HepG2 (cell line): ENCODE measurements around the gene POLDIP3. TPM values are rescaled to one million over a fixed set of nuclear protein-coding genes. Genes with fewer than 3 reads are reported as not detected.

Experiments
- ATAC-seq: fragments of 200-7000 bp; cut with Tn5 transposase; 3 replicates; pipeline ENCODE4 v1.9.1; 2020; ENCODE audit warnings: mild to moderate bottlenecking, moderate library complexity
- BruUV-seq: library from RNA; stranded (reverse); fragments of 400-500 nt; replicated peaks from 2 replicates; lab custom pipeline; 2021; lab: Mats Ljungman, UMichigan
- CTCF ChIA-PET: fragments of 300-600 bp; formaldehyde crosslinking; extraction: SDS; loops from one replicate; lab custom pipeline; 2021; ENCODE audit warnings: low total read pairs, inconsistent platforms, low intra/inter-chr PET ratio; lab: Yijun Ruan, JAX
- POLR2A ChIA-PET: fragments of 350-600 bp; sonication (Branson Sonifier 250); formaldehyde crosslinking; loops from one replicate; lab custom pipeline; 2020; ENCODE audit warnings: antibody characterized with exemption, inconsistent platforms; lab: Yijun Ruan, JAX
- DNase-seq: peaks from one replicate; pipeline ENCODE4 v3.0.0-alpha.2; 2015; ENCODE audit warnings: low spot score
- FAIRE-seq: peaks from 3 replicates; lab custom pipeline; 2011; peaks lifted over from hg19 to GRCh38; lab: Jason Lieb, UNC
- H2AFZ ChIP-seq: one replicate; pipeline ENCODE4 v1.6.1; 2011; ENCODE audit warnings: low read length, inconsistent platforms
- H3K27ac ChIP-seq: fragments of 300-600 bp; 3 replicates; pipeline ENCODE4 v1.8.0; 2011; ENCODE audit warnings: mixed run types, mild to moderate bottlenecking, mixed read lengths, low read length, inconsistent platforms; ENCODE audit not compliant: insufficient read depth; ENCODE audit errors: extremely low read length
- H3K27me3 ChIP-seq, 2 experiments: fragments of 200-600 bp in 1 of 2; 2 replicates in 1 of 2; 3 replicates in 1 of 2; pipeline versions ENCODE4 v1.6.0 to v1.8.0; 2011; ENCODE audit warnings: low read length in 2 of 2, mild to moderate bottlenecking in 2 of 2, moderate library complexity in 2 of 2, inconsistent platforms in 1 of 2; ENCODE audit not compliant: insufficient read depth in 2 of 2, control insufficient read depth in 1 of 2
- H3K36me3 ChIP-seq, 2 experiments: fragments of 200-600 bp in 1 of 2; replicated peaks in 1 of 2; 2 replicates in 1 of 2; 3 replicates in 1 of 2; pipeline versions ENCODE4 v1.5.1 to v1.8.0; 2011; ENCODE audit warnings: low read length in 2 of 2, inconsistent platforms in 1 of 2; ENCODE audit not compliant: insufficient read depth in 2 of 2, control insufficient read depth in 1 of 2
- H3K4me1 ChIP-seq: 2 replicates; pipeline ENCODE4 v1.5.1; 2012; ENCODE audit warnings: low read length, inconsistent platforms; ENCODE audit not compliant: insufficient read depth
- H3K4me2 ChIP-seq: 2 replicates; pipeline ENCODE4 v1.6.0; 2011; ENCODE audit warnings: low read depth, low read length, inconsistent platforms
- H3K4me3 ChIP-seq, 3 experiments: fragments of 200-600 bp in 1 of 3; sonication (generic), shearing (Covaris generic) in 1 of 3; replicated peaks in 1 of 3; 2 replicates each; pipeline ENCODE4 v1.5.1; 2011 to 2016; ENCODE audit warnings: low read length in 3 of 3, inconsistent platforms in 2 of 3, low read depth in 2 of 3, mild to moderate bottlenecking in 2 of 3, control low read depth in 1 of 3, mixed read lengths in 1 of 3; ENCODE audit not compliant: insufficient read depth in 1 of 3
- H3K79me2 ChIP-seq: one replicate; pipeline ENCODE4 v1.6.1; 2011; ENCODE audit warnings: low read length, inconsistent platforms; ENCODE audit not compliant: insufficient read depth
- H3K9ac ChIP-seq: 2 replicates; pipeline ENCODE4 v1.6.0; 2011; ENCODE audit warnings: mild to moderate bottlenecking, low read depth, low read length, inconsistent platforms; ENCODE audit not compliant: insufficient read depth
- H3K9me3 ChIP-seq: 2 replicates; pipeline ENCODE4 v1.5.1; 2012; ENCODE audit warnings: mild to moderate bottlenecking, low read length
- H4K20me1 ChIP-seq: 2 replicates; pipeline ENCODE4 v1.6.0; 2011; ENCODE audit warnings: inconsistent platforms, mild to moderate bottlenecking, low read length, moderate library complexity; ENCODE audit not compliant: insufficient read depth
- PAX8 ChIP-seq: sonication (generic); formaldehyde crosslinking; IDR thresholded peaks from 2 replicates; pipeline ENCODE4 v1.8.0; 2022; ENCODE audit warnings: mild to moderate bottlenecking, missing genetic modification reagents, borderline replicate concordance
- SMARCC2 ChIP-seq: fragments of 450-650 bp; IDR thresholded peaks from 2 replicates; pipeline ENCODE4 v1.6.1; 2017; ENCODE audit warnings: antibody characterized with exemption, mild to moderate bottlenecking
- ZMYM3 ChIP-seq: sonication (generic); formaldehyde crosslinking; IDR thresholded peaks from 2 replicates; pipeline ENCODE4 v1.5.1; 2020; ENCODE audit warnings: mild to moderate bottlenecking, missing genetic modification reagents
- ZNF569 ChIP-seq: sonication (generic); formaldehyde crosslinking; IDR thresholded peaks from 2 replicates; pipeline ENCODE4 v1.5.0; 2020; ENCODE audit warnings: mild to moderate bottlenecking, missing genetic modification reagents, moderate library complexity, borderline replicate concordance
- WGBS: methylation state at CpG from one replicate; pipeline ENCODE4 v1.1.6; 2017; ENCODE audit warnings: low lambda C conversion rate; 5-methylcytosine and 5-hydroxymethylcytosine counted together
- in situ Hi-C: cut with HindIII; loops from 2 replicates; pipeline ENCODE4 v1.10.0; 2017; ENCODE audit warnings: low pct_unique_long_range_greater_than_20kb; ENCODE audit not compliant: extremely low pct_ligation_motif_present
- intact Hi-C: fragments of 100-400 bp; cut with micrococcal nuclease; formaldehyde crosslinking; loops from one replicate; pipeline ENCODE4 v1.10.0; 2022; ENCODE audit not compliant: unreplicated experiment
- polyA plus RNA-seq, 8 experiments: library from polyadenylated mRNA; depleted of rRNA in 3 of 8; stranded (reverse) in 7 of 8; unstranded in 1 of 8; fragments of >200 nt; fragmentation: Illumina TruSeq in 4 of 8; extraction: Trizol in 4 of 8; gene quantifications; 2 replicates each; pipeline versions ENCODE4 v1.2.1 to v1.2.3, GENCODE V29; 2011 to 2016; ENCODE audit warnings: low read depth in 4 of 8, missing spikeins in 1 of 8, mixed read lengths in 1 of 8; ENCODE audit not compliant: insufficient read depth in 1 of 8
- total RNA-seq, 5 experiments: library from RNA; depleted of rRNA; stranded (reverse); fragments of >200 nt; fragmentation: Illumina TruSeq; extraction: Trizol; gene quantifications; 2 replicates each; pipeline ENCODE4 v1.2.3, GENCODE V29; 2016; ENCODE audit warnings: low read depth in 1 of 5
- TF ChIP-seq, protein P1 (sequence below): sonication (generic); formaldehyde crosslinking; conservative IDR thresholded peaks from 2 replicates; pipeline ENCODE4 v1.8.1; 2023; ENCODE audit warnings: missing genetic modification reagents
- TF ChIP-seq, protein P2 (sequence below): IDR thresholded peaks from 2 replicates; pipeline ENCODE4 v1.6.1; 2016; ENCODE audit warnings: control low read depth

POLDIP3 gene
- total and polyA plus RNA-seq, 2 of the 13 experiments (the other 11 are each of a cell fraction or from before 2014, with no cell fraction given): 45.8 to 47.4 TPM

DNA sequence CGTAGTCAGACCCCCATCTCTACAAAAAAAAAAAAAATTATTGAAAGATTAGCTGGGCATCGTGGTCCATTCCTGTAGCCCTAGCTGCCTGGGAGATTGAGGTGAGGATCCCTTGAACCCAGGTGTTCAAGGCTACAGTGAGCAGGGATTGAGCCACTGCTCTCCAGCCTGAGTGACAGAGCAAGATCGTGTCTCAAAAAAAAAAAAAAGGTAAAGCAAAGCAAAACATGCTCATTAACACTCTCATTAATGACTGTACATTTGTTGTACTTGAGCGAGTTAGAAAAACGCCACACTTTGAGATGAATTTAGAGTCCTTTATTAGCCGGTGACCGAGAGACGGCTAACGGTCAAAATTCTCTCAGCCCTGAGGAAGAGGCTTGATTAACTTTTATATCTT is 67.1 kb downstream of the POLDIP3 start:
- no peak overlapping the region for H3K4me2 ChIP-seq
- no peaks in the 10 kb centered on the region for H3K27me3 ChIP-seq
- H3K4me3 ChIP-seq: no peak overlapping the region
- in situ Hi-C loops: no loop called here
- TF ChIP-seq PAX8 (CRISPR knock-in tag): no peak
- TF ChIP-seq, protein P1, sequence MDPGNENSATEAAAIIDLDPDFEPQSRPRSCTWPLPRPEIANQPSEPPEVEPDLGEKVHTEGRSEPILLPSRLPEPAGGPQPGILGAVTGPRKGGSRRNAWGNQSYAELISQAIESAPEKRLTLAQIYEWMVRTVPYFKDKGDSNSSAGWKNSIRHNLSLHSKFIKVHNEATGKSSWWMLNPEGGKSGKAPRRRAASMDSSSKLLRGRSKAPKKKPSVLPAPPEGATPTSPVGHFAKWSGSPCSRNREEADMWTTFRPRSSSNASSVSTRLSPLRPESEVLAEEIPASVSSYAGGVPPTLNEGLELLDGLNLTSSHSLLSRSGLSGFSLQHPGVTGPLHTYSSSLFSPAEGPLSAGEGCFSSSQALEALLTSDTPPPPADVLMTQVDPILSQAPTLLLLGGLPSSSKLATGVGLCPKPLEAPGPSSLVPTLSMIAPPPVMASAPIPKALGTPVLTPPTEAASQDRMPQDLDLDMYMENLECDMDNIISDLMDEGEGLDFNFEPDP (CRISPR knock-in tag): no peak
- no peak for TF ChIP-seq SMARCC2
- TF ChIP-seq, protein P2, sequence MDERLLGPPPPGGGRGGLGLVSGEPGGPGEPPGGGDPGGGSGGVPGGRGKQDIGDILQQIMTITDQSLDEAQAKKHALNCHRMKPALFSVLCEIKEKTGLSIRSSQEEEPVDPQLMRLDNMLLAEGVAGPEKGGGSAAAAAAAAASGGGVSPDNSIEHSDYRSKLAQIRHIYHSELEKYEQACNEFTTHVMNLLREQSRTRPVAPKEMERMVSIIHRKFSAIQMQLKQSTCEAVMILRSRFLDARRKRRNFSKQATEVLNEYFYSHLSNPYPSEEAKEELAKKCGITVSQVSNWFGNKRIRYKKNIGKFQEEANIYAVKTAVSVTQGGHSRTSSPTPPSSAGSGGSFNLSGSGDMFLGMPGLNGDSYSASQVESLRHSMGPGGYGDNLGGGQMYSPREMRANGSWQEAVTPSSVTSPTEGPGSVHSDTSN (CRISPR knock-in tag): no peak
- TF ChIP-seq ZNF569 (CRISPR knock-in tag): no peak
- TF ChIP-seq ZMYM3 (CRISPR knock-in tag): no peak
- TF ChIP-seq, all 625 proteins: peak for 0
- POLR2A ChIA-PET: no interaction called here
- Histone ChIP-seq H3K9me3 (peaks cover 15% of the 10 kb centered on the region), H3K79me2 (no peaks in the 10 kb centered on the region), H3K4me1 (peaks cover 54% of the 10 kb centered on the region), H2AFZ (no peak overlapping the region), H3K36me3 (no peaks in the 10 kb centered on the region), H3K27ac (no peak overlapping the region), H4K20me1 (no peaks in the 10 kb centered on the region), H3K9ac (no peak overlapping the region)
- no TSS peak for BruUV-seq
- intact Hi-C loops: no loop called here
- DNase-seq (no peak), ATAC-seq (no peak), FAIRE-seq (no peak)
- CTCF ChIA-PET: no interaction called here
- 71% methylated on average over 9 of the region's 9 CpGs for WGBS
